CD14-positive monocyte (primary cell): ENCODE data around the gene SAMD5. TPM values are rescaled to one million over a fixed set of nuclear protein-coding genes. Genes with fewer than 3 reads are reported as not detected.

ENCODE experiments used
- DNase-seq, 3 donors: peaks; one replicate each; pipeline ENCODE4 v3.0.0-alpha.2; 2011 to 2022
- H2AFZ ChIP-seq: 2 replicates; pipeline ENCODE4 v1.6.0; 2012; ENCODE audit warnings: mild to moderate bottlenecking, low read depth, low read length, inconsistent platforms; ENCODE audit not compliant: insufficient read depth, poor library complexity, severe bottlenecking
- H3K27ac ChIP-seq, 2 donors: 1 replicate in 1 of 2; 2 replicates in 1 of 2; pipeline ENCODE4 v1.5.1; 2012 to 2013; ENCODE audit warnings: low read length in 2 of 2, control low read depth in 1 of 2, inconsistent platforms in 1 of 2, low read depth in 1 of 2, mild to moderate bottlenecking in 1 of 2
- H3K27me3 ChIP-seq, 2 donors: one replicate each; pipeline versions ENCODE4 v1.6.0 to v1.6.1; 2011 to 2013; ENCODE audit warnings: low read length in 2 of 2; ENCODE audit not compliant: control insufficient read depth in 2 of 2, insufficient read depth in 2 of 2
- H3K36me3 ChIP-seq, 2 donors: replicated peaks in 1 of 2; 1 replicate in 1 of 2; 2 replicates in 1 of 2; pipeline versions ENCODE4 v1.5.1 to v1.6.1; 2012 to 2013; ENCODE audit warnings: low read length in 2 of 2, control low read depth in 1 of 2, inconsistent platforms in 1 of 2, mild to moderate bottlenecking in 1 of 2; ENCODE audit not compliant: insufficient read depth in 2 of 2, control insufficient read depth in 1 of 2
- H3K4me1 ChIP-seq, 2 donors: 1 replicate in 1 of 2; 2 replicates in 1 of 2; pipeline versions ENCODE4 v1.5.1 to v1.6.1; 2012 to 2013; ENCODE audit warnings: low read length in 2 of 2, control low read depth in 1 of 2, inconsistent platforms in 1 of 2, mild to moderate bottlenecking in 1 of 2, moderate library complexity in 1 of 2; ENCODE audit not compliant: insufficient read depth in 2 of 2, control insufficient read depth in 1 of 2
- H3K4me2 ChIP-seq: replicated peaks from 2 replicates; pipeline ENCODE3; 2012; ENCODE audit warnings: low read length, moderate library complexity, mild to moderate bottlenecking; ENCODE audit not compliant: poor library complexity, severe bottlenecking; ENCODE audit errors: extremely low read depth
- H3K4me3 ChIP-seq, 3 experiments: fragments of 200-600 bp in 1 of 3; sonication (generic) in 1 of 3; replicated peaks in 1 of 3; 1 replicate in 2 of 3; 2 replicates in 1 of 3; pipeline ENCODE4 v1.5.1; 2011 to 2013; ENCODE audit warnings: low read length in 3 of 3, mild to moderate bottlenecking in 3 of 3, control low read depth in 2 of 3, low read depth in 2 of 3, inconsistent platforms in 1 of 3, moderate library complexity in 1 of 3
- H3K79me2 ChIP-seq: 2 replicates; pipeline ENCODE4 v1.6.0; 2012; ENCODE audit warnings: mild to moderate bottlenecking, control low read depth, inconsistent platforms, low read length, moderate library complexity; ENCODE audit not compliant: insufficient read depth
- H3K9ac ChIP-seq: 2 replicates; pipeline ENCODE4 v1.6.0; 2017; ENCODE audit warnings: low read length, mild to moderate bottlenecking; ENCODE audit not compliant: insufficient read depth, poor library complexity, severe bottlenecking
- H3K9me3 ChIP-seq, 2 donors: replicated peaks in 1 of 2; 1 replicate in 1 of 2; 2 replicates in 1 of 2; pipeline versions ENCODE4 v1.5.1 to v1.6.1; 2012 to 2013; ENCODE audit warnings: low read length in 2 of 2, control low read depth in 1 of 2; ENCODE audit not compliant: control insufficient read depth in 1 of 2, insufficient read depth in 1 of 2
- H4K20me1 ChIP-seq: 2 replicates; pipeline ENCODE4 v1.6.0; 2012; ENCODE audit warnings: mild to moderate bottlenecking, low read length, control low read depth, moderate library complexity; ENCODE audit not compliant: insufficient read depth
- H3K27ac Mint-ChIP-seq, 7 donors: one replicate each; pipeline ENCODE4 v1.8.0; 2020; ENCODE audit warnings: mild to moderate bottlenecking in 7 of 7, mixed read lengths in 7 of 7, moderate library complexity in 6 of 7, inconsistent platforms in 2 of 7
- H3K27me3 Mint-ChIP-seq, 3 donors: one replicate each; pipeline ENCODE4 v1.8.0; 2021 to 2022; ENCODE audit warnings: low read depth in 3 of 3, mild to moderate bottlenecking in 3 of 3, mixed read lengths in 3 of 3, moderate library complexity in 3 of 3, inconsistent platforms in 1 of 3
- H3K36me3 Mint-ChIP-seq, 2 donors: one replicate each; pipeline ENCODE4 v1.8.0; 2020; ENCODE audit warnings: mixed read lengths in 2 of 2, inconsistent platforms in 1 of 2, mild to moderate bottlenecking in 1 of 2
- H3K4me1 Mint-ChIP-seq: one replicate; pipeline ENCODE4 v1.8.0; 2020; ENCODE audit warnings: mild to moderate bottlenecking, mixed read lengths
- H3K4me3 Mint-ChIP-seq, 2 donors: one replicate each; pipeline ENCODE4 v1.8.0; 2020; ENCODE audit warnings: mild to moderate bottlenecking in 2 of 2, mixed read lengths in 2 of 2, moderate library complexity in 1 of 2
- H3K9me3 Mint-ChIP-seq, 7 donors: one replicate each; pipeline ENCODE4 v1.8.0; 2020 to 2022; ENCODE audit warnings: mixed read lengths in 7 of 7, mild to moderate bottlenecking in 6 of 7, moderate library complexity in 6 of 7, inconsistent platforms in 2 of 7
- WGBS: methylation state at CpG from one replicate; pipeline ENCODE4 v1.1.5; 2013; ENCODE audit warnings: missing lambda C conversion rate; ENCODE audit not compliant: insufficient coverage; 5-methylcytosine and 5-hydroxymethylcytosine counted together
- intact Hi-C, 2 donors: fragments of 100-400 bp; cut with micrococcal nuclease; formaldehyde crosslinking; loops; one replicate each; pipeline versions ENCODE4 v1.15.0 to v1.15.1; 2023
- polyA plus RNA-seq, 3 donors: library from polyadenylated mRNA; depleted of rRNA in 1 of 3; unstranded in 2 of 3; stranded (reverse) in 1 of 3; fragments of 300-500 nt in 2 of 3; fragments of >200 nt in 1 of 3; fragmentation: Illumina TruSeq in 2 of 3; gene quantifications; 1 replicate in 2 of 3; 2 replicates in 1 of 3; pipeline ENCODE4 v1.2.3, GENCODE V29; 2012 to 2021
- TF ChIP-seq, protein P1 (sequence below): fragments of 200-600 bp; IDR thresholded peaks from one replicate; pipeline ENCODE4 v1.8.0; 2022; ENCODE audit warnings: antibody characterized with exemption, mild to moderate bottlenecking

The SAMD5 gene
- polyA plus RNA-seq, 3 donors: not detected

DNA sequence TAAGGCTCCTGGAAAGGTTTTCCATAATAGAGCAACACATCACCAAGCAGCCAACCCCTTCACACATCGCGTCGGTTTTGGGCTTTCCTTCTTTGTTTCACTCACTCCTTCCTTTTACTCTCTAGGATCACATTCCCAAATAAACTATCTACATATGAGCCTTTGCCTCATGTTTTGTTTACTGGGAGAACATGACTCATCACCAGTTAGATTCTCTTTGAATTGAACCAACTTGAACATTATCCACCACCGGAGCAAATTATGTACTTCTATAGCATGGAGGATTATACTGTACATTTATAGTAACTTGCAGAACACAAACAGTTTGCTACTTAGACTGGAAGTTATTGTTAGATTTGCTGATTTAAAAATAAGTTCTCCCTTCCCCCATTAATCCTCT lies 41.0 kb downstream of the SAMD5 start:
- WGBS: 100% methylated on average over 3 of the region's 4 CpGs
- H3K36me3 Mint-ChIP-seq: no peaks in the 10 kb centered on the region
- TF ChIP-seq, protein P1, sequence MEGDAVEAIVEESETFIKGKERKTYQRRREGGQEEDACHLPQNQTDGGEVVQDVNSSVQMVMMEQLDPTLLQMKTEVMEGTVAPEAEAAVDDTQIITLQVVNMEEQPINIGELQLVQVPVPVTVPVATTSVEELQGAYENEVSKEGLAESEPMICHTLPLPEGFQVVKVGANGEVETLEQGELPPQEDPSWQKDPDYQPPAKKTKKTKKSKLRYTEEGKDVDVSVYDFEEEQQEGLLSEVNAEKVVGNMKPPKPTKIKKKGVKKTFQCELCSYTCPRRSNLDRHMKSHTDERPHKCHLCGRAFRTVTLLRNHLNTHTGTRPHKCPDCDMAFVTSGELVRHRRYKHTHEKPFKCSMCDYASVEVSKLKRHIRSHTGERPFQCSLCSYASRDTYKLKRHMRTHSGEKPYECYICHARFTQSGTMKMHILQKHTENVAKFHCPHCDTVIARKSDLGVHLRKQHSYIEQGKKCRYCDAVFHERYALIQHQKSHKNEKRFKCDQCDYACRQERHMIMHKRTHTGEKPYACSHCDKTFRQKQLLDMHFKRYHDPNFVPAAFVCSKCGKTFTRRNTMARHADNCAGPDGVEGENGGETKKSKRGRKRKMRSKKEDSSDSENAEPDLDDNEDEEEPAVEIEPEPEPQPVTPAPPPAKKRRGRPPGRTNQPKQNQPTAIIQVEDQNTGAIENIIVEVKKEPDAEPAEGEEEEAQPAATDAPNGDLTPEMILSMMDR: no peak

DNA sequence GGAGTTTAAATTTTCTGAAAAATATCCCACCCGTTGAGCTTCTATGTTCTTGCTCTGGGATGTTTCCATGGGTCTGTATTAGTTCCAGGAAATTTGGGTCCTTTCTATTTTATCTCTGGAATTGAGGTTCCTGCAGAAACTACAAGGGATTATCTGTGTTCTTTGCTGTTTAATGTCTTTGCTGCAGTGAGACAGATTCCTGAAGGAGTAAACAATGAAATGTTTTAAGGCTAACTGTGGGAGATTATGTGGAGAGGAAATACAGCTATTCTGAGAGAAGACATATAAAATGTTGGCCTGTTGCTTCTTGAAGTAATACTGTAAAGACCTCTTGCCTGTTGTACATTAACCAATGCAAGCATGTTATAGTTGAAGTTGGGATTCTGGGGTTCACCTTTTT lies 43.5 kb downstream of the SAMD5 start:
- no peaks in the 10 kb centered on the region for H3K27me3 ChIP-seq
- H3K36me3 Mint-ChIP-seq: no peaks in the 10 kb centered on the region
- H3K4me3 ChIP-seq: no peak overlapping the region
- DNase-seq: no peak
- H4K20me1 ChIP-seq: no peaks in the 10 kb centered on the region
- no peak overlapping the region for H3K9ac ChIP-seq
- no peak overlapping the region for H3K4me2 ChIP-seq
- H3K36me3 ChIP-seq: no peaks in the 10 kb centered on the region
- TF ChIP-seq, protein P1: no peak
- peaks cover 0 to 2% (median 0%) of the 10 kb centered on the region in 7 donors for H3K9me3 Mint-ChIP-seq
- intact Hi-C loops: no loop called here
- no peaks in the 10 kb centered on the region for H3K4me1 ChIP-seq
- no peak overlapping the region for H2AFZ ChIP-seq
- H3K4me1 Mint-ChIP-seq: no peaks in the 10 kb centered on the region
- WGBS: no CpG with 5 or more reads among the region's 1 CpG
- H3K27ac Mint-ChIP-seq: no peak overlapping the region
- no peak overlapping the region for H3K27ac ChIP-seq
- no peak overlapping the region for H3K4me3 Mint-ChIP-seq
- H3K9me3 ChIP-seq: no peaks in the 10 kb centered on the region
- H3K27me3 Mint-ChIP-seq: peaks cover 2 to 7% (median 6%) of the 10 kb centered on the region in 3 donors
- no peaks in the 10 kb centered on the region for H3K79me2 ChIP-seq

More for the DNA sequence above, 41.0 kb downstream of the SAMD5 start:
- H3K9ac ChIP-seq: no peak overlapping the region
- Mint-ChIP-seq H3K9me3 (peaks cover 0 to 2% (median 0%) of the 10 kb centered on the region in 7 donors), H3K27me3 (peaks cover 4 to 7% (median 6%) of the 10 kb centered on the region in 3 donors), H3K27ac (no peak overlapping the region), H3K4me3 (no peak overlapping the region), H3K4me1 (no peaks in the 10 kb centered on the region)
- H3K4me1 ChIP-seq: no peaks in the 10 kb centered on the region
- H3K36me3 ChIP-seq: no peaks in the 10 kb centered on the region
- H3K27ac ChIP-seq: no peak overlapping the region
- no peaks in the 10 kb centered on the region for H4K20me1 ChIP-seq
- H3K79me2 ChIP-seq: no peaks in the 10 kb centered on the region
- no peak for DNase-seq
- no peak overlapping the region for H3K4me2 ChIP-seq
- no peak overlapping the region for H3K4me3 ChIP-seq
- intact Hi-C loops: no loop called here
- no peak overlapping the region for H2AFZ ChIP-seq
- no peaks in the 10 kb centered on the region for H3K27me3 ChIP-seq
- H3K9me3 ChIP-seq: no peaks in the 10 kb centered on the region
